Lung (tissue), 12 donors: ENCODE data around the gene RAPGEF1. TPM values are rescaled to one million over a fixed set of nuclear protein-coding genes. Genes with fewer than 3 reads are reported as not detected.

Experiments
- ATAC-seq: fragments of 200-7000 bp; cut with Tn5 transposase; one replicate; pipeline ENCODE4 v1.9.1; 2020; ENCODE audit warnings: moderate number of reproducible peaks; ENCODE audit not compliant: insufficient read depth, low FRiP score
- DNase-seq, 3 donors: peaks; one replicate each; pipeline ENCODE4 v3.0.0-alpha.2; 2013 to 2017
- H3K27ac ChIP-seq, 2 donors: one replicate each; pipeline ENCODE4 v1.5.1; 2013; ENCODE audit warnings: mild to moderate bottlenecking in 2 of 2, moderate library complexity in 2 of 2, control low read depth in 1 of 2, inconsistent platforms in 1 of 2, low read depth in 1 of 2, low read length in 1 of 2
- H3K27me3 ChIP-seq, 3 donors: one replicate each; pipeline ENCODE4 v1.5.1; 2013; ENCODE audit warnings: low read length in 2 of 3; ENCODE audit not compliant: control insufficient read depth in 3 of 3, insufficient read depth in 3 of 3
- H3K36me3 ChIP-seq, 4 donors: one replicate each; pipeline ENCODE4 v1.5.1; 2013; ENCODE audit warnings: low read length in 4 of 4, mild to moderate bottlenecking in 1 of 4, moderate library complexity in 1 of 4; ENCODE audit not compliant: control insufficient read depth in 4 of 4, insufficient read depth in 4 of 4
- H3K4me1 ChIP-seq, 5 donors: one replicate each; pipeline ENCODE4 v1.5.1; 2013; ENCODE audit warnings: low read length in 5 of 5, mild to moderate bottlenecking in 2 of 5, moderate library complexity in 1 of 5; ENCODE audit not compliant: control insufficient read depth in 5 of 5, insufficient read depth in 5 of 5
- H3K4me3 ChIP-seq: one replicate; pipeline ENCODE4 v1.5.1; 2013; ENCODE audit warnings: mild to moderate bottlenecking, control low read depth, moderate library complexity
- H3K9ac ChIP-seq, 2 donors: one replicate each; pipeline ENCODE4 v1.5.1; 2013; ENCODE audit warnings: low read length in 2 of 2, control low read depth in 1 of 2; ENCODE audit not compliant: insufficient read depth in 1 of 2
- H3K9me3 ChIP-seq, 4 donors: one replicate each; pipeline ENCODE4 v1.5.1; 2013; ENCODE audit warnings: low read length in 3 of 4, mild to moderate bottlenecking in 1 of 4, moderate library complexity in 1 of 4; ENCODE audit not compliant: control insufficient read depth in 4 of 4, insufficient read depth in 3 of 4
- CTCF ChIP-seq: IDR thresholded peaks from 2 replicates; pipeline ENCODE4 v1.5.1; 2012; ENCODE audit warnings: mild to moderate bottlenecking; ENCODE audit errors: control extremely low read depth, extremely low read depth
- WGBS, 2 donors: extraction: QIAGEN DNeasy Blood & Tissue Kit; methylation state at CpG; one replicate each; pipeline ENCODE4 v1.1.7; 2013; 5-methylcytosine and 5-hydroxymethylcytosine counted together
- polyA plus RNA-seq, 2 donors: library from polyadenylated mRNA; stranded (reverse); fragments of 200-250 nt; gene quantifications; one replicate each; pipeline ENCODE4 v1.2.1, GENCODE V29; 2013
- total RNA-seq, 2 donors: library from RNA; depleted of rRNA in 1 of 2; stranded (reverse); fragments of >200 nt in 1 of 2; gene quantifications; one replicate each; pipeline ENCODE4 v1.2.1, GENCODE V29; 2014 to 2021
- donor health status: control.
- donor health status: control.
- donor health status: Bipolar disorder and iron deficiency.
- donor health status: healthy.
- donor health status: DM: yes; HTN: yes; CAD: no.

The RAPGEF1 gene
- total and polyA plus RNA-seq, 4 donors, result 38.9 to 134 (median 55.1) TPM

- Histone ChIP-seq H3K4me3 (no peak overlapping the region), H3K9ac (no peak overlapping the region), H3K36me3 (peaks cover 0 to 45% (median 3%) of the 10 kb centered on the region in 4 donors), H3K4me1 (peaks cover 0 to 41% (median 16%) of the 10 kb centered on the region in 5 donors), H3K27me3 (no peaks in the 10 kb centered on the region), H3K27ac (no peak overlapping the region), H3K9me3 (no peaks in the 10 kb centered on the region)
- DNase-seq (no peak), ATAC-seq (no peak)
- TF ChIP-seq CTCF, result no peak
- 87% methylated on average over 11 of the region's 11 CpGs for WGBS, 2 donors
Measured at GRCh38 chr9:131611586-131612315, 128.1 kb downstream of the RAPGEF1 start.

- DNase-seq, result peak; percentile 68 to 97 (median 95)
- peaks cover 0 to 40% (median 16%) of the 10 kb centered on the region in 5 donors for H3K4me1 ChIP-seq
- no peak for TF ChIP-seq CTCF
- peaks cover 0 to 43% (median 2%) of the 10 kb centered on the region in 4 donors for H3K36me3 ChIP-seq
- no peak for ATAC-seq
- peak overlapping the region; percentile 60 to 80 for H3K27ac ChIP-seq
- no peak overlapping the region for H3K4me3 ChIP-seq
- H3K9ac ChIP-seq, result peak overlapping the region in 1 of 2 donors; percentile 56
- WGBS, 2 donors, result 63 to 75% methylated on average over 7 of the region's 7 CpGs
- H3K9me3 ChIP-seq, result no peaks in the 10 kb centered on the region
- H3K27me3 ChIP-seq, result no peaks in the 10 kb centered on the region
Measured at GRCh38 chr9:131610231-131610761, 129.6 kb downstream of the RAPGEF1 start.

- peaks cover 0 to 48% (median 5%) of the 10 kb centered on the region in 4 donors for H3K36me3 ChIP-seq
- 52 to 77% methylated on average over 14 of the region's 14 CpGs for WGBS, 2 donors
- peak overlapping the region; percentile 80 to 85 for H3K27ac ChIP-seq
- H3K9me3 ChIP-seq, result no peaks in the 10 kb centered on the region
- ATAC-seq, result no peak
- no peaks in the 10 kb centered on the region for H3K27me3 ChIP-seq
- H3K9ac ChIP-seq, result peak overlapping the region in 1 of 2 donors; percentile 81
- H3K4me1 ChIP-seq, result peaks cover 0 to 40% (median 16%) of the 10 kb centered on the region in 5 donors
- no peak for TF ChIP-seq CTCF
- peak; percentile 75 to 86 (median 85) for DNase-seq
- no peak overlapping the region for H3K4me3 ChIP-seq
Measured at GRCh38 chr9:131609099-131609830, 130.6 kb downstream of the RAPGEF1 start.
